Measurements from ENCODE around the gene GALNT12.

DNA sequence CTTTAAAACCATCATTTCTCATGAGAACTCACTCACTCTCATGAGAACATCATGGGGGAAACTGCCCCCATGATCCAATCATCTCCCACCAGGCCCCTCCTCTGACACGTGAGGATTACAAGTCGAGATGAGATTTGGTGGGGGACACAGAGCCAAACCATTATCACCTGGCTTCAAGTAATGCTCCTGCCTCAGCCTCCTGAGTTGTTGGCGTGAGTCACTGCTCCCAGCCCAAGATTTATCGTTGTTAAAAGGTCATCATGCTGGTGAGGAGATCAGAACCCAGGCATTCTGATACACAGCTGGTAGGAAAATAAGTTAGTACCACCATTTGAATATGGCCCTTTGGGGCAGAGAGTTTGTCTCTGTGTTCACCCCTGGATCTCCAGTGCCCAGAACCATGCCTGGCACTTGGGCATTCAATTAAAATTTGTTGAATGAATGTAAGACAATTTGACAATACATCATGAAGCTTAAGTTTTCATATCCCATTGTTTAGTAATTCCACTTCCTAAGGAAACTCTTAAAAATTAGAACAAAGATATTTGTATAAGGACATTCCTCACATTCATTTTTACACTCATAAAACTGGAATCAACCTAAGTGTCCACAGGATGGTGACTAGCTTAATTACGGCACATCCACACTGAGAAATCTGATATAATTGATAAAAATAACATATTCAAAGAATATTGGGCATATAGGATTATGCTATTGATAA, 78.3 kb downstream of the GALNT12 start:
- TF ChIP-seq POLR2AphosphoS5 (IDR thresholded peaks at IDR 0.05; ENCODE audit: low read depth, low read length) (no peak), POLR2A (IDR thresholded peaks at IDR 0.05; ENCODE audit: low read depth, low read length) (no peak), SPI1 (IDR thresholded peaks at IDR 0.05; ENCODE audit: low read depth, low read length) (no peak), TAF1 (IDR thresholded peaks at IDR 0.05; ENCODE audit: low read depth, low read length) (no peak)
